ENCODE data around the gene IRX5. TPM values are rescaled to one million over a fixed set of nuclear protein-coding genes. Genes with fewer than 3 reads are reported as not detected.

The IRX5 gene
- total RNA-seq, 4 donors from 2014 or later: 0.40 to 0.47 TPM; not detected in 2

DNA sequence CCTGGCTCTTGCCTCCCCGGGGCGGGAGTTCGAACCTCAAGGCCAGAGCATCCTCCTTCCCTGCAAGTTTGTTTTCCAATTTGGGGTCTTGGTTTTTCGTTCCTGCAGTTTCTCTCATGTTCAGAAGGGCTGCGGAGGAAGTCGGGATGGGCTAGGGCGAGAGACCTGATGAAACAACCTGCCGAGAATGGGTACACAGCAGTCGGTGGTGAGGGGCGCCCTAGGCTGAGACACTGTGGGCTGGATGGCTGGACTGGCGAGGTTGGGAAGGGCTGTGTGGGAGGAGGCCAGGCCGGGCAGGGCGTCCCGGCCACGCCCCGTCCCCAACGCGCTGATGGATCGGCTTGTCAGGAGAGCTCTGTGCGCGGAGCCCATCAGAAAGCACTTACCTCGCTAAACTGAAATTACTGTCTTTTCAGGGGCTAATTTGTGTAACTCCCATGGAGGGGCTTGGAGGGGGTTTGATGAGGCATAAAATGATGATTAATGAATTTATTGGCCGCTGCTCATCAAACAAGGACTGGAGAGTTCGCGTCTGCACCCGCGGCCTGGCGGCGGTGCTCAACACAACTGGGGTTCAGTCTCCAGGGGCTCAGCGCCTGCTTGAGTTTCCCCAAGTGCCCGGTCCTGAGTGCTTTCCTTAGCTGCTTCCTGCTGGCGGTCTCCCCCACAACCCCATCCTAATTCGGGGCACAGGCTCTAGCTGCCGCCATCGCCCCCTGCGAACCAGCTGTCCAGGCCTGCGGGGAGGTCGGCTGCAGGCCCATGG, 9.0 kb downstream of the IRX5 start:
- peaks cover 96% of the 10 kb centered on the region for H3K27me3 ChIP-seq
- ATAC-seq: no peak
- peaks cover 0 to 44% (median 19%) of the 10 kb centered on the region in 3 donors for H3K4me1 ChIP-seq
- H3K27ac ChIP-seq: no peak overlapping the region
- no peaks in the 10 kb centered on the region for H3K9me3 ChIP-seq
- TF ChIP-seq, protein P1, sequence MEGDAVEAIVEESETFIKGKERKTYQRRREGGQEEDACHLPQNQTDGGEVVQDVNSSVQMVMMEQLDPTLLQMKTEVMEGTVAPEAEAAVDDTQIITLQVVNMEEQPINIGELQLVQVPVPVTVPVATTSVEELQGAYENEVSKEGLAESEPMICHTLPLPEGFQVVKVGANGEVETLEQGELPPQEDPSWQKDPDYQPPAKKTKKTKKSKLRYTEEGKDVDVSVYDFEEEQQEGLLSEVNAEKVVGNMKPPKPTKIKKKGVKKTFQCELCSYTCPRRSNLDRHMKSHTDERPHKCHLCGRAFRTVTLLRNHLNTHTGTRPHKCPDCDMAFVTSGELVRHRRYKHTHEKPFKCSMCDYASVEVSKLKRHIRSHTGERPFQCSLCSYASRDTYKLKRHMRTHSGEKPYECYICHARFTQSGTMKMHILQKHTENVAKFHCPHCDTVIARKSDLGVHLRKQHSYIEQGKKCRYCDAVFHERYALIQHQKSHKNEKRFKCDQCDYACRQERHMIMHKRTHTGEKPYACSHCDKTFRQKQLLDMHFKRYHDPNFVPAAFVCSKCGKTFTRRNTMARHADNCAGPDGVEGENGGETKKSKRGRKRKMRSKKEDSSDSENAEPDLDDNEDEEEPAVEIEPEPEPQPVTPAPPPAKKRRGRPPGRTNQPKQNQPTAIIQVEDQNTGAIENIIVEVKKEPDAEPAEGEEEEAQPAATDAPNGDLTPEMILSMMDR (IDR thresholded peaks at IDR 0.05): no peak
- TF ChIP-seq EP300 (IDR thresholded peaks at IDR 0.05) (no peak), POLR2AphosphoS5 (IDR thresholded peaks at IDR 0.05) (no peak), POLR2A (IDR thresholded peaks at IDR 0.05) (no peak)
- WGBS, 2 donors (ENCODE audit: low coverage in 1 of 2): 6% methylated on average over 12 of the region's 38 CpGs; no CpG with 5 or more reads in 1 of the 2 donors
- H3K36me3 ChIP-seq: no peaks in the 10 kb centered on the region
- H3K4me3 ChIP-seq: no peak overlapping the region

DNA sequence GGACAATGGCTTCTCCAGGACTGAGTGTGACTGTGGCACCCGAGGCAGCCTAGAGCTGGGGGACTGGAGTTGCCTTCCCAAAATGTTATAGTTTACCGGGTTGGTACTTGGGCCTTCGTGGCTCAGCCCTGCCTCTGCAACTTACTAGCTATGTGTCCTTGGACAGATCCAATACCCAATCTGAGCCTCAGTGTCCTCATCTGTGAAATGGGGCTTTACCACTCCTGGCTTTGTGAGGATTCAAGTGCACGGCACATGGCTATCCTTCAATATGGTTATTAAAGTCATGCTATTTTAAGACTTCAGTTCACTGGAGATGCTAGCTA, 9.6 kb downstream of the IRX5 start:
- ATAC-seq: no peak
- peaks cover 0 to 44% (median 19%) of the 10 kb centered on the region in 3 donors for H3K4me1 ChIP-seq
- peaks cover 96% of the 10 kb centered on the region for H3K27me3 ChIP-seq
- no peak overlapping the region for H3K27ac ChIP-seq
- no peak for TF ChIP-seq POLR2AphosphoS5 (IDR thresholded peaks at IDR 0.05)
- TF ChIP-seq EP300 (IDR thresholded peaks at IDR 0.05): no peak
- no peaks in the 10 kb centered on the region for H3K36me3 ChIP-seq
- no peaks in the 10 kb centered on the region for H3K9me3 ChIP-seq
- WGBS, 2 donors (ENCODE audit: low coverage in 1 of 2): no CpG with 5 or more reads among the region's 4 CpGs
- no peak overlapping the region for H3K4me3 ChIP-seq

- TF ChIP-seq, protein P1 (IDR thresholded peaks at IDR 0.05): no peak
- TF ChIP-seq POLR2AphosphoS5 (IDR thresholded peaks at IDR 0.05): no peak
- no peak for TF ChIP-seq POLR2A (IDR thresholded peaks at IDR 0.05)
- no peak for TF ChIP-seq EP300 (IDR thresholded peaks at IDR 0.05)
- peaks cover 94% of the 10 kb centered on the region for H3K27me3 ChIP-seq
- no peak for ATAC-seq
- peaks cover 0 to 25% (median 7%) of the 10 kb centered on the region in 3 donors for H3K4me1 ChIP-seq
- H3K9me3 ChIP-seq: no peaks in the 10 kb centered on the region
- 80 to 100% methylated on average over 1 to 2 of the region's 2 CpGs for WGBS, 2 donors (ENCODE audit: low coverage in 1 of 2)
- no peaks in the 10 kb centered on the region for H3K36me3 ChIP-seq
- H3K27ac ChIP-seq: no peak overlapping the region
- H3K4me3 ChIP-seq: no peak overlapping the region
These were observed 11.8 kb downstream of the IRX5 start for GRCh38 chr16:54942353-54942943.

DNA sequence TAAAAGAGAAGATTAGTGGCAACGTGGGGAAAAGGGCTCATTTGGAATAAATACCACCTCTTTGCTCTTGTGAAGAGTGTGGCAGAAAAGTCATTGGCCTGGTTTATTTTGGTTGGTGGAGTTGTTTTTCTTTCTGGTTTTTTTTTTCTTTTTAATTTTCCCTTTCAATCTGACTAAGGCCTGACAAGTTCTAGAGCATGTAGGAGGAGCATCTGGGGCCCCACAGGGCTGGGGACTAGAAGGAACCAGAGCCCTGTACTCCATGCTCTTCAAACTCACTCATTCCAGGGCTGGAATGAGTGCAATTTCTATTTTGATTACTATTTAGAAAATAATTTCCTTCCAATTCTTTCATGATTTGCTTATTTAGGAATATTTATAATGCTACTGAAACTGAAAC, 13.3 kb downstream of the IRX5 start:
- H3K9me3 ChIP-seq: peaks cover 0 to 4% (median 0%) of the 10 kb centered on the region in 3 donors
- H3K4me3 ChIP-seq: no peak overlapping the region
- TF ChIP-seq EP300 (IDR thresholded peaks at IDR 0.05) (no peak), POLR2AphosphoS5 (IDR thresholded peaks at IDR 0.05) (no peak), POLR2A (IDR thresholded peaks at IDR 0.05) (no peak)
- TF ChIP-seq, protein P1 (IDR thresholded peaks at IDR 0.05): no peak
- 29 to 40% methylated on average over 1 of the region's 1 CpG for WGBS, 2 donors (ENCODE audit: low coverage in 1 of 2)
- no peaks in the 10 kb centered on the region for H3K36me3 ChIP-seq
- ATAC-seq: no peak
- H3K27me3 ChIP-seq: peaks cover 84% of the 10 kb centered on the region
- H3K27ac ChIP-seq: no peak overlapping the region
- H3K4me1 ChIP-seq: peaks cover 0 to 10% (median 0%) of the 10 kb centered on the region in 3 donors

DNA sequence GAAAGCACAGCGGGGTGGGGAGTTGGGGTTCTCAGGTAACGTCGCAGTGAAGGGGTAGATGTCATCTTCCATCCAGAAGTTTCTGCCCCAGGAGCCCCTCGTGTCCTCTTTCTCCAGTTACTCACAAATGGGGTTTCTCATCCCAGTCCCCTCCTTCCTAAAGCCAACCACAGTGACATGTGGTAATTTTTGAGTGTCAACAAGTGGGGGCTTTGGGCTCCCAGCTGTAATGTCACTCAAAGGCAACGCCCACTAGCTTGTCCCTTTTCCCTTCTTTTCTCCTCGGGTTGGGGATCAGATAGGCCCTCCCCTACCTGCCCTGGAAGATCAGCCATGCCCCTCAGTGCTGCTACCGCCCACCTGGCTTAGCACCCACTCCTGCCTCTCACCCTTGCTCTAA, 14.4 kb downstream of the IRX5 start:
- no peaks in the 10 kb centered on the region for H3K4me1 ChIP-seq
- H3K27me3 ChIP-seq: peaks cover 84% of the 10 kb centered on the region
- TF ChIP-seq POLR2A (IDR thresholded peaks at IDR 0.05) (no peak), POLR2AphosphoS5 (IDR thresholded peaks at IDR 0.05) (no peak), EP300 (IDR thresholded peaks at IDR 0.05) (no peak)
- TF ChIP-seq, protein P1 (IDR thresholded peaks at IDR 0.05): no peak
- no peak for ATAC-seq
- H3K27ac ChIP-seq: no peak overlapping the region
- no peak overlapping the region for H3K4me3 ChIP-seq
- WGBS, 2 donors (ENCODE audit: low coverage in 1 of 2): 33 to 40% methylated on average over 2 to 3 of the region's 7 CpGs
- no peaks in the 10 kb centered on the region for H3K36me3 ChIP-seq
- peaks cover 0 to 10% (median 0%) of the 10 kb centered on the region in 3 donors for H3K9me3 ChIP-seq

All from gastroesophageal sphincter (tissue), 4 donors.